Hepatocyte (in vitro differentiated cells): Measurements from ENCODE around the gene CHRNB1. TPM values are rescaled to one million over a fixed set of nuclear protein-coding genes. Genes with fewer than 3 reads are reported as not detected.

Source experiments
- DNase-seq: peaks from one replicate; pipeline ENCODE4 v3.0.0-alpha.2; 2016; ENCODE audit warnings: low spot score
- H2AFZ ChIP-seq: fragments of 200-600 bp; sonication (generic); 2 replicates; pipeline ENCODE4 v1.6.0; 2016; ENCODE audit warnings: antibody characterized with exemption, mild to moderate bottlenecking
- H3K27ac ChIP-seq: fragments of 200-600 bp; sonication (generic); 2 replicates; pipeline ENCODE4 v1.5.1; 2016; ENCODE audit warnings: mild to moderate bottlenecking
- H3K27me3 ChIP-seq: fragments of 200-600 bp; sonication (generic); 2 replicates; pipeline ENCODE4 v1.6.1; 2016
- H3K36me3 ChIP-seq: fragments of 200-600 bp; sonication (generic); replicated peaks from 2 replicates; pipeline ENCODE4 v1.5.1; 2016; ENCODE audit warnings: low read depth; ENCODE audit not compliant: insufficient read depth
- H3K4me1 ChIP-seq: fragments of 200-600 bp; sonication (generic); 2 replicates; pipeline ENCODE4 v1.5.1; 2016; ENCODE audit warnings: mild to moderate bottlenecking, moderate library complexity; ENCODE audit not compliant: insufficient read depth
- H3K4me2 ChIP-seq: fragments of 200-600 bp; sonication (generic); 2 replicates; pipeline ENCODE4 v1.6.0; 2016
- H3K4me3 ChIP-seq: fragments of 200-600 bp; sonication (generic); 2 replicates; pipeline ENCODE4 v1.5.1; 2016; ENCODE audit warnings: mild to moderate bottlenecking
- H3K79me2 ChIP-seq: fragments of 200-600 bp; sonication (generic); 2 replicates; pipeline ENCODE4 v1.6.0; 2017; ENCODE audit warnings: mild to moderate bottlenecking
- H3K9me2 ChIP-seq: fragments of 200-600 bp; sonication (generic); replicated peaks from 2 replicates; pipeline ENCODE4 v1.6.0; 2017; ENCODE audit warnings: mild to moderate bottlenecking; ENCODE audit not compliant: insufficient read depth
- H3K9me3 ChIP-seq: fragments of 200-600 bp; sonication (generic); 2 replicates; pipeline ENCODE4 v1.5.1; 2016; ENCODE audit warnings: low read depth, mild to moderate bottlenecking
- H4K20me1 ChIP-seq: fragments of 200-600 bp; sonication (generic); 2 replicates; pipeline ENCODE4 v1.6.0; 2016; ENCODE audit warnings: mild to moderate bottlenecking; ENCODE audit not compliant: insufficient read depth, poor library complexity, severe bottlenecking
- CTCF ChIP-seq: fragments of 200-600 bp; sonication (generic); IDR thresholded peaks from 2 replicates; pipeline ENCODE4 v1.5.1; 2016; ENCODE audit warnings: antibody characterized with exemption, mild to moderate bottlenecking; ENCODE audit not compliant: poor library complexity
- EZH2 ChIP-seq: fragments of 200-600 bp; sonication (generic); IDR thresholded peaks from 2 replicates; pipeline ENCODE4 v1.6.1; 2016; ENCODE audit warnings: antibody characterized with exemption, mild to moderate bottlenecking, borderline replicate concordance
- EZH2phosphoT487 ChIP-seq: fragments of 200-600 bp; sonication (generic); IDR thresholded peaks from one replicate; pipeline ENCODE4 v1.6.1; 2018; ENCODE audit warnings: antibody characterized with exemption, mild to moderate bottlenecking, low read depth, moderate library complexity; ENCODE audit not compliant: unreplicated experiment, severe bottlenecking
- WGBS: methylation state at CpG from one replicate; pipeline ENCODE4 v1.1.6; 2016; ENCODE audit warnings: low lambda C conversion rate; ENCODE audit errors: missing lambda C conversion rate; 5-methylcytosine and 5-hydroxymethylcytosine counted together
- polyA plus RNA-seq: library from polyadenylated mRNA; unstranded; fragments of >200 nt; fragmentation: Nextera tagmentation; extraction: Ambion mirVana; gene quantifications from 2 replicates; pipeline ENCODE4 v1.2.1, GENCODE V29; 2016
- total RNA-seq: library from RNA; depleted of rRNA; stranded (reverse); fragments of >200 nt; gene quantifications from 2 replicates; pipeline ENCODE4 v1.2.3, GENCODE V29; 2014

CHRNB1 gene
- total and polyA plus RNA-seq, 2 experiments from 2014 or later: 10.9 to 17.5 TPM

- 86% methylated on average over 17 of the region's 17 CpGs for WGBS
- no peaks in the 10 kb centered on the region for H4K20me1 ChIP-seq
- H3K9me2 ChIP-seq: no peaks in the 10 kb centered on the region
- no peak within 1 kb of the TSS for H3K4me2 ChIP-seq
- DNase-seq: no peak
- no peak within 1 kb of the TSS for H2AFZ ChIP-seq
- TF ChIP-seq EZH2phosphoT487: no peak
- TF ChIP-seq CTCF: no peak
- no peak for TF ChIP-seq EZH2
- no peaks in the 10 kb centered on the region for H3K27me3 ChIP-seq
- no peaks in the 10 kb centered on the region for H3K79me2 ChIP-seq
- no peaks in the 10 kb centered on the region for H3K4me1 ChIP-seq
- no peaks in the 10 kb centered on the region for H3K9me3 ChIP-seq
- H3K4me3 ChIP-seq: no peak within 1 kb of the TSS
- H3K36me3 ChIP-seq: no peaks in the 10 kb centered on the region
- H3K27ac ChIP-seq: no peak within 1 kb of the TSS
Measured at GRCh38 chr17:7419819-7420610, 24.8 kb upstream of the CHRNB1 start, which contains the start of gene SPEM1. TSS of gene SPEM1 (plus strand) at chr17:7420324. CDS start at chr17:7420385, 61 bp downstream.

DNA sequence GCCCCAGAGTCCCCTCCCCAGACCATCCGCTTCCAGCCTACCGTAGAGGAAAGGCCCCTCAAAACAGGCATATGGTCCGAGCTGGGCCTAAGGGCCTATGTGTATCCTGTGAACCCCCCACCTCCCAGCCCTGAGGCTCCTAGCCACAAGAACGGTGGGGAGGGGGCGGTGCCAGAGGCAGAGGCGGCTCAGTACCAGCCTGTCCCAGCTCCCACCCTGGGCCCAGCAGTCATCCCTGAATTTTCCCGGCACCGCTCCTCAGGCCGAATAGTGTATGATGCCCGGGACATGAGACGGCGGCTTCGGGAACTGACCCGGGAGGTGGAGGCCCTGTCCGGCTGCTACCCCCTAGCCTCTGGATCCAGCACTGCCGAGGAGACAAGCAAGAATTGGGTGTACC lies 23.7 kb upstream of the CHRNB1 start:
- Histone ChIP-seq H3K27ac (no peak overlapping the region), H3K36me3 (no peaks in the 10 kb centered on the region), H3K9me3 (no peaks in the 10 kb centered on the region), H2AFZ (no peak overlapping the region), H3K27me3 (no peaks in the 10 kb centered on the region), H4K20me1 (no peaks in the 10 kb centered on the region), H3K79me2 (no peaks in the 10 kb centered on the region), H3K9me2 (no peaks in the 10 kb centered on the region), H3K4me3 (no peak overlapping the region), H3K4me2 (no peak overlapping the region), H3K4me1 (no peaks in the 10 kb centered on the region)
- TF ChIP-seq EZH2phosphoT487 (no peak), CTCF (no peak), EZH2 (no peak)
- no peak for DNase-seq
- 94% methylated on average over 16 of the region's 16 CpGs for WGBS

DNA sequence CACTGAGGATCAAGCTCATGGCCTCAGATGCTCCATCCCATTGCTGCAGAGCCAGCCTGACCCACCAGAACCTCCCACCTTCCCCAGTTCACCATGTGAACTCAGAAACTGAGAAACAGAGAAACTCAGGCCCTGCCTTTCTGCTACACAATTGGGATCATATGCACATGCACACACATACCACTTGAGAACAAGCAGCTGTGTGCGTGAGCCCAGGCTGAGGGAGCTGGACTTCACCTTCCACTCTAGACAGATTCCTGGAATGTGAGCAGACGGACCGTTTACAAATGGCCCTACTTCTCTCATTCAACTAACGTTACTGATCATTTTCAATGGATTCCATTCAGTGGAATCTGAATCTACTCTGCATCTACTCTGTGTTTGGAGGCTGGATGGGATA lies 21.2 kb upstream of the CHRNB1 start:
- 69% methylated on average over 4 of the region's 4 CpGs for WGBS

More for the DNA sequence above, 21.2 kb upstream of the CHRNB1 start:
- Histone ChIP-seq H4K20me1 (no peaks in the 10 kb centered on the region), H3K9me2 (no peaks in the 10 kb centered on the region), H3K4me2 (no peak overlapping the region), H3K79me2 (no peaks in the 10 kb centered on the region), H3K4me3 (no peak overlapping the region), H3K9me3 (no peaks in the 10 kb centered on the region), H3K36me3 (no peaks in the 10 kb centered on the region), H3K4me1 (no peaks in the 10 kb centered on the region), H3K27me3 (no peaks in the 10 kb centered on the region), H3K27ac (no peak overlapping the region), H2AFZ (no peak overlapping the region)
- no peak for TF ChIP-seq CTCF
- TF ChIP-seq EZH2phosphoT487: no peak
- TF ChIP-seq EZH2: no peak
- no peak for DNase-seq
